WTC11 (cell line): ENCODE measurements around the gene UVRAG. TPM values are rescaled to one million over a fixed set of nuclear protein-coding genes. Genes with fewer than 3 reads are reported as not detected.

Source experiments
- ATAC-seq: fragments of 200-7000 bp; cut with Tn5 transposase; 2 replicates; pipeline ENCODE4 v1.10.0; 2021; ENCODE audit warnings: mild to moderate bottlenecking, moderate library complexity
- CTCF ChIA-PET: fragments of 300-600 bp; sonication (Branson Sonifier 250); formaldehyde crosslinking; loops from one replicate; lab custom pipeline; 2021; ENCODE audit warnings: antibody characterized with exemption; lab: Charles Lee
- POLR2A ChIA-PET: fragments of 350-600 bp; sonication (Branson Sonifier 250); formaldehyde crosslinking; loops from one replicate; lab custom pipeline; 2021; ENCODE audit warnings: antibody characterized with exemption; lab: Charles Lee
- DNase-seq: peaks from one replicate; pipeline ENCODE4 v3.0.0; 2021; ENCODE audit warnings: low spot score
- H3K27ac Mint-ChIP-seq: 2 replicates; pipeline ENCODE4 v1.8.0; 2021; ENCODE audit warnings: mixed read lengths
- H3K27me3 Mint-ChIP-seq: 2 replicates; pipeline ENCODE4 v1.8.0; 2021; ENCODE audit warnings: low read depth, mild to moderate bottlenecking, moderate library complexity, mixed read lengths
- H3K36me3 Mint-ChIP-seq: 2 replicates; pipeline ENCODE4 v1.8.0; 2021; ENCODE audit warnings: mixed read lengths
- H3K4me1 Mint-ChIP-seq: 2 replicates; pipeline ENCODE4 v1.8.0; 2022; ENCODE audit warnings: mixed read lengths
- H3K4me3 Mint-ChIP-seq: 2 replicates; pipeline ENCODE4 v1.8.0; 2021; ENCODE audit warnings: mild to moderate bottlenecking, moderate library complexity, mixed read lengths
- H3K9me3 Mint-ChIP-seq: 2 replicates; pipeline ENCODE4 v1.8.0; 2021; ENCODE audit warnings: mixed read lengths
- ARID4B ChIP-seq: sonication (generic); formaldehyde crosslinking; IDR thresholded peaks from 2 replicates; pipeline ENCODE4 v1.8.0; 2023; ENCODE audit warnings: missing genetic modification reagents, mild to moderate bottlenecking, borderline replicate concordance
- ESRRA ChIP-seq: sonication (generic); formaldehyde crosslinking; IDR thresholded peaks from 2 replicates; pipeline ENCODE4 v1.8.1; 2022; ENCODE audit warnings: mild to moderate bottlenecking, missing genetic modification reagents, borderline replicate concordance
- FOXP1 ChIP-seq: sonication (generic); formaldehyde crosslinking; IDR thresholded peaks from 2 replicates; pipeline ENCODE4 v1.8.0; 2022; ENCODE audit warnings: missing genetic modification reagents, mild to moderate bottlenecking, moderate library complexity, borderline replicate concordance
- GTF2I ChIP-seq: fragments of 250-450 bp; sonication (Bioruptor Pico); conservative IDR thresholded peaks from 2 replicates; pipeline ENCODE4 v1.4.0; 2021; ENCODE audit warnings: mild to moderate bottlenecking
- KAT7 ChIP-seq: sonication (generic); formaldehyde crosslinking; IDR thresholded peaks from 2 replicates; pipeline ENCODE4 v1.8.1; 2023; ENCODE audit warnings: missing genetic modification reagents, mild to moderate bottlenecking, borderline replicate concordance
- NFATC4 ChIP-seq: fragments of 250-450 bp; sonication (Bioruptor Pico); IDR thresholded peaks from 2 replicates; pipeline ENCODE4 v1.9.0; 2021; ENCODE audit warnings: mild to moderate bottlenecking
- NFE2L1 ChIP-seq: sonication (generic); formaldehyde crosslinking; IDR thresholded peaks from 2 replicates; pipeline ENCODE4 v1.8.1; 2023; ENCODE audit warnings: missing genetic modification reagents
- OVOL2 ChIP-seq: fragments of 250-450 bp; sonication (Bioruptor Pico); IDR thresholded peaks from 2 replicates; pipeline ENCODE4 v1.9.0; 2021; ENCODE audit warnings: mild to moderate bottlenecking, borderline replicate concordance
- PRDM15 ChIP-seq: sonication (generic); formaldehyde crosslinking; IDR thresholded peaks from 2 replicates; pipeline ENCODE4 v1.8.0; 2022; ENCODE audit warnings: missing genetic modification reagents
- SP1 ChIP-seq: sonication (generic); formaldehyde crosslinking; conservative IDR thresholded peaks from 2 replicates; pipeline ENCODE4 v1.8.1; 2022; ENCODE audit warnings: missing genetic modification reagents
- TCF7 ChIP-seq: sonication (generic); formaldehyde crosslinking; IDR thresholded peaks from 2 replicates; pipeline ENCODE4 v1.8.0; 2022; ENCODE audit warnings: mild to moderate bottlenecking, low read depth, missing genetic modification reagents, moderate library complexity
- TEAD4 ChIP-seq: sonication (generic); formaldehyde crosslinking; IDR thresholded peaks from 2 replicates; pipeline ENCODE4 v1.8.0; 2022; ENCODE audit warnings: mild to moderate bottlenecking, missing genetic modification reagents
- ZNF512 ChIP-seq: sonication (generic); formaldehyde crosslinking; IDR thresholded peaks from 2 replicates; pipeline ENCODE4 v1.8.1; 2022; ENCODE audit warnings: missing genetic modification reagents, borderline replicate concordance
- total RNA-seq: library from RNA; stranded (reverse); gene quantifications from 3 replicates; pipeline ENCODE4 v1.2.3, GENCODE V29; 2021
- TF ChIP-seq, protein P1 (sequence below): sonication (generic); formaldehyde crosslinking; IDR thresholded peaks from 2 replicates; pipeline ENCODE4 v1.8.0; 2022; ENCODE audit warnings: mild to moderate bottlenecking, missing genetic modification reagents
- TF ChIP-seq, protein P2 (sequence below): fragments of 250-450 bp; sonication (Bioruptor Pico); IDR thresholded peaks from 2 replicates; pipeline ENCODE4 v1.9.0; 2021; ENCODE audit warnings: mild to moderate bottlenecking

The UVRAG gene
- total RNA-seq, 1 experiment from 2014 or later: 14.5 TPM

- no peak overlapping the region for H3K4me3 Mint-ChIP-seq
- H3K27me3 Mint-ChIP-seq: peaks cover 37% of the 10 kb centered on the region
- no peak for ATAC-seq
- CTCF ChIA-PET: interaction anchor here (1.6 kb wide), 1 partner anchor 17 kb away, joined by 5 read pairs; no protein-coding TSS in a partner anchor
- TF ChIP-seq ZNF512 (CRISPR knock-in tag) (no peak), NFATC4 (CRISPR knock-in tag) (no peak), PRDM15 (CRISPR knock-in tag) (no peak), TCF7 (CRISPR knock-in tag) (no peak)
- POLR2A ChIA-PET: no interaction called here
- H3K27ac Mint-ChIP-seq: no peak overlapping the region
- H3K9me3 Mint-ChIP-seq: no peaks in the 10 kb centered on the region
- no peaks in the 10 kb centered on the region for H3K36me3 Mint-ChIP-seq
- H3K4me1 Mint-ChIP-seq: no peaks in the 10 kb centered on the region
- DNase-seq: no peak
Measured at GRCh38 chr11:76169473-76169896, 354.5 kb downstream of the UVRAG start.

DNA sequence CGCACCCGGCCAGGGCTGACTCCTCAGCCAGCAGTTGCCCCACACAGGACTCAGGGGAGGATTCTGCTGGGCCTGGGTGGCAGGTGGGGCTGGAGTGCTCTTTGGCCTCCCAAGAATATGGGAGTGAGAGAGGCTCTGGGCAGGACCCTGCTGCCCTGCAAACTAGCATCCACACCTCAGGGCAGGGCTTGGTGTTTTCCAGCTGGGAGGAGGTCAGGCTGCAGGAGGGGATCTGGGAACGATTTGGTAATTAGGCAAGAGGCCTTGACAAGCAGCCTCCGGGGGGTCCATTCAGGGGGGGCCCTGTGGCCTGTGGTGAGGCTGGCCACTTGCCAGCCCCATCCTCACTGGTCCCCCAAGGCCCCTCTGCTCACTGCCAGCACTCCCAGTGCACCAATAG lies 355.5 kb downstream of the UVRAG start:
- H3K27me3 Mint-ChIP-seq: peaks cover 30% of the 10 kb centered on the region
- ATAC-seq (no peak), DNase-seq (no peak)
- POLR2A ChIA-PET: no interaction called here
- no peak overlapping the region for H3K4me3 Mint-ChIP-seq
- no peak overlapping the region for H3K27ac Mint-ChIP-seq
- H3K4me1 Mint-ChIP-seq: no peaks in the 10 kb centered on the region
- H3K9me3 Mint-ChIP-seq: no peaks in the 10 kb centered on the region
- TF ChIP-seq, protein P1, sequence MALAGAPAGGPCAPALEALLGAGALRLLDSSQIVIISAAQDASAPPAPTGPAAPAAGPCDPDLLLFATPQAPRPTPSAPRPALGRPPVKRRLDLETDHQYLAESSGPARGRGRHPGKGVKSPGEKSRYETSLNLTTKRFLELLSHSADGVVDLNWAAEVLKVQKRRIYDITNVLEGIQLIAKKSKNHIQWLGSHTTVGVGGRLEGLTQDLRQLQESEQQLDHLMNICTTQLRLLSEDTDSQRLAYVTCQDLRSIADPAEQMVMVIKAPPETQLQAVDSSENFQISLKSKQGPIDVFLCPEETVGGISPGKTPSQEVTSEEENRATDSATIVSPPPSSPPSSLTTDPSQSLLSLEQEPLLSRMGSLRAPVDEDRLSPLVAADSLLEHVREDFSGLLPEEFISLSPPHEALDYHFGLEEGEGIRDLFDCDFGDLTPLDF (CRISPR knock-in tag): no peak
- no peak for TF ChIP-seq ARID4B (CRISPR knock-in tag)
- TF ChIP-seq NFE2L1 (CRISPR knock-in tag): no peak
- no peak for TF ChIP-seq SP1
- no peak for TF ChIP-seq GTF2I (CRISPR knock-in tag)
- TF ChIP-seq ESRRA (CRISPR knock-in tag): no peak
- TF ChIP-seq TEAD4 (CRISPR knock-in tag): no peak
- no peak for TF ChIP-seq FOXP1 (CRISPR knock-in tag)
- no peak for TF ChIP-seq KAT7 (CRISPR knock-in tag)
- TF ChIP-seq, protein P2, sequence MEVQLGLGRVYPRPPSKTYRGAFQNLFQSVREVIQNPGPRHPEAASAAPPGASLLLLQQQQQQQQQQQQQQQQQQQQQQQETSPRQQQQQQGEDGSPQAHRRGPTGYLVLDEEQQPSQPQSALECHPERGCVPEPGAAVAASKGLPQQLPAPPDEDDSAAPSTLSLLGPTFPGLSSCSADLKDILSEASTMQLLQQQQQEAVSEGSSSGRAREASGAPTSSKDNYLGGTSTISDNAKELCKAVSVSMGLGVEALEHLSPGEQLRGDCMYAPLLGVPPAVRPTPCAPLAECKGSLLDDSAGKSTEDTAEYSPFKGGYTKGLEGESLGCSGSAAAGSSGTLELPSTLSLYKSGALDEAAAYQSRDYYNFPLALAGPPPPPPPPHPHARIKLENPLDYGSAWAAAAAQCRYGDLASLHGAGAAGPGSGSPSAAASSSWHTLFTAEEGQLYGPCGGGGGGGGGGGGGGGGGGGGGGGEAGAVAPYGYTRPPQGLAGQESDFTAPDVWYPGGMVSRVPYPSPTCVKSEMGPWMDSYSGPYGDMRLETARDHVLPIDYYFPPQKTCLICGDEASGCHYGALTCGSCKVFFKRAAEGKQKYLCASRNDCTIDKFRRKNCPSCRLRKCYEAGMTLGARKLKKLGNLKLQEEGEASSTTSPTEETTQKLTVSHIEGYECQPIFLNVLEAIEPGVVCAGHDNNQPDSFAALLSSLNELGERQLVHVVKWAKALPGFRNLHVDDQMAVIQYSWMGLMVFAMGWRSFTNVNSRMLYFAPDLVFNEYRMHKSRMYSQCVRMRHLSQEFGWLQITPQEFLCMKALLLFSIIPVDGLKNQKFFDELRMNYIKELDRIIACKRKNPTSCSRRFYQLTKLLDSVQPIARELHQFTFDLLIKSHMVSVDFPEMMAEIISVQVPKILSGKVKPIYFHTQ: no peak
- no peak for TF ChIP-seq OVOL2 (CRISPR knock-in tag)
- TF ChIP-seq, all 79 proteins: peak for 0
- CTCF ChIA-PET: interaction anchor here (0.8 to 1.9 kb wide), 4 partner anchors 12 to 38 kb away, joined by 3 to 5 read pairs (median 4); no protein-coding TSS in a partner anchor
- H3K36me3 Mint-ChIP-seq: no peaks in the 10 kb centered on the region
